Stimulated activated CD4-positive, alpha-beta T cell treated with anti-CD3 and anti-CD28 coated beads, Interleukin-1b, Interleukin-23, amount 100 ng/mL, for 48 hours (primary cell): Measurements from ENCODE around the gene CDC42BPA.

Experiments
- DNase-seq: peaks from one replicate; pipeline ENCODE4 v3.0.0-alpha.2; 2020

CDC42BPA gene

DNA sequence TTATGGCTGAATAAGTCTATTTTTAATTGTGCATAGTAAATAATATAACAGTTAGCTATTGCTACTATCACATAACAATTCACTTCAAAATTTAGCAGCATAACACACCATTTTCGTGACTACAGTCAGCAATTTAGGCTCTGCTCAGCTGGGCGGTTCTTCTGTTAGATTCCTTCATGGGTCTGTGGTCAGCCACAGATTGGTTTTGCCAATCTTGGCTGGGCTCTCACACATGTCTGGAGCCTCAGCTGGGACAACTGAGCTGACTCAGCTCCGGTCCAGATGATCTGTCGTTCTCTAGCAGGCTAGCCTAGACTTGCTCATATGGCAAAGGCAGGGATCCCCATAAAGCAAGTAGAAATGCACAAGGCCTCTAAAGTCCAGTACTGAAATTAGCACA, 15.1 kb upstream of the CDC42BPA start:
- DNase-seq = no peak

GRCh38 chr1:227330279-227331076, 12.2 kb upstream of the CDC42BPA start:
- no peak for DNase-seq

- DNase-seq = no peak
Observed at GRCh38 chr1:227328405-227329019, 10.2 kb upstream of the CDC42BPA start.

DNA sequence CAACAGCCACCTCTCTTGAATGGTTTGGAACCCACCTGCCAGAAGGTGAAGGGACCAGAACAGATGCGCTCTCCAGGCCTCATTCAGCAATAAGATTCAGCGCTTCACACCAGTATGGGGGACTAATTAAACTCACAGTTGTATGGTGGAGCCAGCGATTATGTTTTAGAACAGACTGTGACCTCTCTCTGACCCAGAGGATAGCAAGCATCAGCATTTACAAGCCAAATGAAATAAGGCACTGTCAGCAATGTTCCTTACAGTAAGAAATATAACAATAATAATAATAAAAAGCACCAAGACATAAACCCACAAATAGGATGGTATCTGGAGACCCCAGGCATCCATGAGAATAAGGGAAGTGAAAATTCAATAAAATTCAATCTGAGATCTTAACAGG, 6.9 kb upstream of the CDC42BPA start:
- DNase-seq = no peak

DNA sequence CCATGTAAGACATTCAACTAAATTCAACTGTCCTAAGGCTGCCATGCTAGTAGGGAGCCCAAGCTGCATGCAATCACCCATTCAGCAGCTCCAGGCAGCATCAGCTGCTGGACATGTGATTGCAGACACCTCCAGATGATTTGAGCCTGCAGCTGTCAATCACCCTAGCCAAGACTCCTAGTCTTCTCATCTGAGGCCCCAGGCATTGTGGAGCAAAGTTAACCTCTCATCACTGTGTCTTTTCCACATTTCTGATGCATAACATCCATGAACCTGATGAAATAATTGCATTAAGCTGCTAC, 5.6 kb upstream of the CDC42BPA start:
- DNase-seq = no peak

DNA sequence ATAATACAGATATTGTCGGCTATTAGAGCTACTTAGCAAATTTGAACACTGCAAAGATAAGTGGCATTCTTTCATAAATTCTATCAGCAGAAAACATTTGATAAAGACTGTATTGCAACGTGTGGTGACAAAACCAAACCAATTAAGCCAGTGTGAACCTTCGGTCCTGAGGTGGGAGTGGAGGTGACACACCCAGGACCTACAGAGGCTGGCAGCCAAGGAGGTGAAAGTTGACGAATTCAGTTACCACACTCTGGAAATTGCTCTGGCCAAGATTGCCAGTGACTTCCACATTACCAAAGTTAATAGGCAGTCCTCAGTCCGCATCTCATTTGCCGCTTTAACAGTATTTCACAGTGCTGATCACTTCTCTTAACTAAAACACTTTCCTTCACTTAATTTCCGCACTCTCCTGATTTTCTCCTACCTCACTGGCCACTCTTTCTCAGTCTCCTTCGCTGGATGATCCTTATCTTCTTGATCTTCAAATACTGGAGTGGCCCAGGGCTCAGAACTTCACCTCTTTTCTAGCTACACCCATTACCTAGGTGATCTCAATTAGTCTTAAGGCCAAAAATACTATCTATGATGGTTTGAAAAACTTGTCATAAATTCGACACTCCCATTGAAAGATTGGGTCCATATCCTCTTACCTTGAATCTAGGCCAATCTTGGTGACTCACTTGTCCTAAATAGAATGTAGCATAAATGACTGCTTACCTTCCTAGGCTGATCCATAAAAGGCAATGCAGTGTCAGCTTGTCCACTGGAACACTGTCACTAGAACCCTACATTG, 5.1 kb upstream of the CDC42BPA start:
- no peak for DNase-seq

GRCh38 chr1:227322376-227322775, 4.1 kb upstream of the CDC42BPA start:
- no peak for DNase-seq

DNA sequence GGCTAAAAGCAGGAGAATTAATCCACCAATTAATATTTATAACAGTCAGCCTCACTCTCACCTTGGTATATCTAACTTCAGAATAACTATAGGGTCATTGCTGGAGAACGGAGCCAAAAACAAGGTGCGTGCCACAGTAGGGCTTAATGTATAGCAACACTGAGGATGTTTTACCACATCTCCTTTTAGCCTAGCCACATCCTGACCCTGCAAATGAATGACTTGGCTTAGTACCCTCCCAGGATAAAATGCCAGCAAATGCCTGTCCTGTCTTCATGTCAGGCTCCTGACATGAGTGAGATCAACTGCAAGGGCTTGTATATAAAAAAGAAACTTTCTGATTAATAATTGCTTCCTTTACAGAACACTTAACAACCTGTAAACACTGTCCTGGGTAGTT, 2.7 kb upstream of the CDC42BPA start:
- no peak for DNase-seq

DNA sequence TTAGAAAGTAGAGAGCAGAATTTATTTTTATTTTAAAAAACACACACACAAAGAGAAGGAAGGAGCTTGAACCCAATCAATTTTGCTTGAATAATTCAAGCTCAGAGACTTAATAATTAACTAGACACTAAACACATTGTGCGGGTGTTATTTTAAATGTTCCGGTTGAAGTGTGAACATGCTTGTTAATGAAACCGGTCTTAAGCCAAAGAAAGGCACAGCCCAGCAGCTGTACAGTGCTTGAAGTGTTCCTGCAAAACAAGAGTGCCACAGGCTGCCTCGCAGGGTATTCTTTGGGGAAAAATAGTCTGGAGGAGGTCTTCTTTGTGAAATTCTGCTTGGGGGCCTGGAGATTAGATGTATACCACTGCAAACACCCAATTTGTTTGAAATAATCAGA, 2.2 kb upstream of the CDC42BPA start:
- no peak for DNase-seq

DNA sequence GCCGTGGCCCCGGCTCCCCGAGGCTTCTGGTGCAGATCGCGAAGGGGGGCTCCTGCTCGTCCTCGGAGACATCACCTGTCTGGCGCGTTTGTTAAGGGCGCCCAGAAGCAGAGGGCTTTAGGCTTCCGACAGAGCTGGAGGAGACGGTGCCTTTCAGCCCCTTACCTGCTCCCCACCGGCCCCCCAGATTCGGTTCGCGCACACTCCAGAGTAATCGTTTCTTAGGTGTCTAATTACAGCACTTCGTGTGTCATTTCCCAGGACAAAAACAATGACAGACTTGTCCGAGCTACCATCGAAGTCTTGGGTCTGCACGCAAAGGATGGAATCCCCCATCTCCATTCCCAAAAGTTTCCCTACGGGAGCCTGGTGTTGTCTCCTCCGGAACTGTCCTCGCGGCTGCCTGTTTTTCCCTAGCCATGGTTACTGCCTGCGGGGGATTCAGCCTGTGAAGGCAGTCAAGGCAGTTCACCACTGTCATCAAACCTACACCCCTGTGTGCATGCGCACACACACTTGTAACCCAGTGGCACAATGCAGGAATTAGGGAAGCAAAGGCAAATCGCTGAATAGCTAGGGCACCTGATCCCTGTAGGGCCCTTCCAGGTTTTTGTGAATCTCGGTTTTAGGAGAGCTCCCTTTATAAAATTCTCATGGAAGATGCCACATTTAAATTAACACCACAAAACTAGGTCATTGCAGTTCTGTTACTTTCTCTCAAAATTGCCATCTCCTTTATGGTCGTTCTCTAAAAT, 738 bp upstream of the CDC42BPA start:
- DNase-seq = no peak

DNA sequence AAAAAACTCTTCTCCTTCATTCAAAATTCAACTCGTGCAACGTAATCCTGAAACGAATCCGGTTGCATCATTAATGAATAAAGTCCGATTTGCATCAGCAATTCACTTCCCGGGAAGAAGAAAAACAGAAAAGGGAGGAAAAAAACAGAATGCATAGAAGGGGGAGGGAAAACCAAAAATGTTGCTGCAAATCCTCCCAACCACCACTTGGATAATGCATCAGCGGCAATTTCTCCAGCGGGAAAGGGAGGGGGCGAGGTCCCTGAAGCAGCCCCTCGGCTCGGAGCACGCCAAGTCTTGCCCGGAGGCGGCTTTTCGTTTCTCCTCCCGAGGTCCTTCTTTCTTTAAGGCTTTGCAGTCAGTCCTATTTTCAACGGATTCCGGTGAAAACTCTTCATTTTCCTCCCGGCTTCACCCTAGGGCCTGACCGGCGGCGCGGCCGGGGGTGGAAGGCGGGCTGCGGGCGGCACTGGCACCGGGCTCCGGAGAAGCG, 723 bp downstream of the CDC42BPA start:
- no peak for DNase-seq

DNA sequence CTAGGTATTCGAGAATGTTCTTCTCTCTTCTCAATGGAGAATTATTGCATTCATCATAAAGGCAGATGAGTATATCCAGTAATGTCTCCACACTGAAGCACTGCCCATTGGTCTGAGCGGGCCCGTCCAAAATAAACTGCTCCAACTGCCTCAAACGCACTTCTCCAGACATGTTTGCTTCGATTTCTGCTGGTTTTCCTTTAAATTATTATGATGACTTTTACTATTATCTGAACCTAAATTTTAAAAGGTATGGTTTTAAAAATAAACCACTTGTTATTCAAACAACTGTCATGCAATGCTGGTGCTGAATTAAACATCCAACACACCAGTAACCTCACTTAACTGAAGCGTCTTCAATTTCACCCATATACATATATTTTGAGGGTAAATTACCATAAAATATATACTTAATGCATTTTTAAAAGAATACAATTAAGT, 1.3 kb downstream of the CDC42BPA start:
- DNase-seq = no peak

DNA sequence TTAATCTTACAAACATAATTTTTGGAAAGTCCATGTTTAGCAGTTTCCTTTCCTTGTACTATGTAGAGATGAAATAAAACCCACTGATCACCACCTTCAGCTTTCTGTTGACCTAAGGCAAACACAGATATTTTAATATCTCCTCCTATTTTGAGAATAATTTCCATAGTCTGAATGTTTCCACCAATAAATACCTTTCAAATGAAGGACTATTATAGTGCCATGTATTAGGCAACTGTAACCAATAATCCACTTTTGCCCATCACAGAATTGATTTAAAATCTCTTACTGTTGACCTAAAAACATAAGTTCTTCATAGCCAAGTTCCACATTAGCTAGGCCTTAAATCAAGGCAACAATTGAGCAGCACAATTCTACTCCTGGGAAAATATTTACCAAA, 1.8 kb downstream of the CDC42BPA start:
- DNase-seq = no peak

GRCh38 chr1:227315629-227316346, 2.5 kb downstream of the CDC42BPA start:
- no peak for DNase-seq

DNA sequence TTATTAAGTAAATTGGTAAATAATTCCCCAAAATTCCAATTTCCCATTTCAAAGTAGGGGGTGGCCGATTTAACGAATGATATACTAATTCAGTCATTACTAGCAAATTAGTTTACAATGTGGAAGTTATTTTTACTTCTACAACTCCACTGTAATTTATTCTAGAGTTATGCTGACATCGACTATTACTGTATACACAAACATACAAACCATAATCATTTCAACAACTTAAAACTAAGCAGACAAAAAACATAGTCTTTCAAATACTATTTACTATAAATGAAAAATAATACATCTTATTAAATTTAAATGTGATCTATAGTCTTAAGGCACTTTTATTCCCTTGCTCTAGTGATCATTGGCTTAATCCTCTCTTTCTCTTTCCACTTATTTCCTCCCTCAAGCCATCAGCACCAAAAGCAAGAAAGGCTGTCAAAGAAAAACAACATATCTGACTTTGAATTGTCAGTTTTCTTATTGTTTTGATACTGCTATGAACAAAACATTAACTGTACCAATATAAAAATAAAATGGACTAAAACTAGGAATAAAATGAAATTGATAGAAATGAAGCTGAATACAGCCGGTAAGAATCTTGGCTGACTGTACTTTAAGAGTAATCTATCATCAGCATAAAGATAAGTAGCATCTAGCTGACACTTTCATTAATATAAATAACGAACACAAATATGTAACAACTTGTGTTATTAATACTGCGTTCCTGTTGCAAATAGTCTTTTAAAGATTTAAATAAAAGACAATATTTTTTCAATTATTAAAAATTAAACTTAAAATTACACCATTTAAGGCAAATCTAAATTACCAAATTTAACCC, 4.1 kb downstream of the CDC42BPA start:
- DNase-seq = no peak

DNA sequence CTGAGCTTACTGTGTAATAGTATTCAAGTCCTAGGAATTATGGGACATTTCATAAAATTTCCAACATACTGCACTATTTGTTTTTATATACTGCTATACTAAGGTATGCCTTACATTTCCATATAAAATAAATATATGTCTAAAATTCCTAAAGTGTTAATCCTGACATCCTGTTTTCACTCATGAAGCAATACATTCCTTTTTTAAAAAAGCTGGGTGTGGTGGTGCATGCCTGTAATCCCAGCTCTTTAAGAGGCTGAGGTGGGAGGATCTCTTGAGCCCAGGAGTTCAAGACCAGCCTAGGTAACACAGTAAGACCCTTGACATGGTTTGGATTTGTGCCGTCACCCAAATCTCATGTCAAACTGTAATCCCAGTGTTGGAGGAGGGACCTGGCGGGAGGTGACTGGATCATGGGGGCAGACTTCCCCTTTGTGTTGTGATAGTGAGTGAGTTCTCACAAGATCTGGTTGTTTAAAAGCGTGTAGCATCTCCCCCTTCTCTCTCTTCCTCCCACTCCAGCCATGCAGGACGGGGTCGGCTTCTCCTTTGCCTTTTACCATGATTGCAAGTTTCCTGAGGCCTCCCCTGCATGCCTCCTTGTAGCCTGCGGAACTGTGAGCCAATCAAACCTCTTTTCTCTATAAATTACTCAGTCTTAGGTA, 5.8 kb downstream of the CDC42BPA start:
- DNase-seq = no peak

DNA sequence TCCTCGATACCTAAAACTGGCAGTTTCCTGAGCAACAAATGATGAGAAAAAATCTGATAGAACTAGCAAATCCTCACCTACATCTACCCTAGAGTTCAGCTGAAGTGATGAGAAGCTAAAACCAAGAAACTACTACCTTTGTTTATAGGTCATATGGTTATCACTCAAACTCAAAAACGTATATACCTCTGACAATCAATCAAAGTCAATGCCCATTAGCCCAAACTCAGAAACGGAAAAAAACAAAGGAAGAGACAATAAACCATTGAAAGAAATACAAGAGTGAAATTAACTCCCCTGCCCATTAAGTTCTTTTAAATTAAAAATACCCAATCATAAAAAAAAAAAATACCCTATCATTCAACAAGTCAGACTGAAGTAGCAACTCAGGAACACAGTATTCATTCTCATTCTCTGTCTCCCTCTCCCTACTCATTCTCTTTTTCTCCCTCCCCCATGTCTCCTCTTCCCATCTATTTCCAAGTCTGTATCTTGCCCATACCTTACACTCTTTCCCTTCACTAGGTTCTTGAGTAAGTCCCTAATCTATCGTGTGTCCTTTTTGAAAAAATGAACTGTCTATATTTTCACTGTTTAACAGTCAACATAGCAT, 6.8 kb downstream of the CDC42BPA start:
- DNase-seq = no peak

DNA sequence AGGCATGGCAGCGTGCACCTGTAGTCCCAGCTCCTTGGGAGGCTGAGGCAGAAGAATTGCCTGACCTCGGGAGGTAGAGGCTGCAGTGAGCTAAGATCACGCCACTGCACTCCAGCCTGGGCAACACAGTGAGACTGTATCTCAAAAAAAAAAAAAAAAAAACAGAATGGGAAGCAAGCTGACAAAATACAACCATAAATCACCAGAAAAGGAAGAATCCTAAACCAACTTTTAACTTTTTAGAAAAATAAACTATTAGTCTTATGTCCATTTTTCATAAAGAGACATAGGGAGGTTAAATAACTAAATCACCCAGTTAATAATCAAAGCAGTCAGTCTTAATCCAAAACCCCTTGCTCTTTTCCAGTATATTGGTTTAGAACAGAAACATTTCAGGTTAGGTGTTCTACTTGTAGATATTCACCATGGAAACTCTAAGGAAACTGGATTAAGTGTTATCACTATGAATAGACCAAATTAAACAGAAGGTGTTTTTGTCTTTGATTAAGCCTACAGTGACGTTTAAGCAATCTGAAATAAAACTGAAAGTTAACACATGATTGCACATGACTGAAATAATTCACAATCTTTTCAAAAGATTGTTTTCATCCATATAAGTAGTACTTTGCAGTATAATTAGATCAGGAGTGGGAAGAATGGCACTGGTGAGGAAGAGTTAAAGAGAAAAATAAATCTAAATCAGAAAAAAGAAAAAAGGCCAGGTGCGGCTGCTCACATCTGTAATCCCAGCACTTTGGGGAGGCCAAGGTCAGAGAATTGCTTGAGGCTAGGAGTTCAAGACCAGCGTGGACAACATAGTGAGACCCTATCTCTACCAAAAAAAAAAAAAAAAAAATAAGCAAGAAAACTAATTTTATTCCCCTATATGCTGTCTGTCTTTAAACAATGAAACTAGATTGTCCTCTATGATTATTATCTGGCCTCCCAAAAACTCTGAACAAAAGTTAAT, 9.6 kb downstream of the CDC42BPA start:
- no peak for DNase-seq

DNA sequence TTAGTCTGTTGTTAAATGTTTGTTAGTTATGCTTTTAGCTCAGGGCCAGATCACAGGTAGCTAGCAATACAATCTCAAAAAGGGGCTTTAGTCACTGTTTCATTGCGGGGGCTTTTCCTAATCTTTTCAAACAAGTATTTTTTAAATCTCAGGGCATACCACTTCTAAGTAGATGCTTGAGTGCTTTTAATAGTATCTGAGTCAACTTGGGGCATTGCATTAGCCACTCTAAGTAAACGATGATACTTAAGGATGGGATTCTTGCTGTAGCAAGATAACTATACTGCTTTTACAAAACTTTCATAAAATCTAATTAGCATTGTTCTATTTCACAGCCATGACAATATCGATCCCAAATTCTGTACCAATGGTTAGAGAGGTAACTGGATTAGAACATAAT, 11.6 kb downstream of the CDC42BPA start:
- no peak for DNase-seq
